HUES6 (cell line): Measurements from ENCODE around the gene WDFY4.

ENCODE experiments used
- H3K27ac ChIP-seq: 2 replicates; pipeline ENCODE4 v1.7.0; 2013; ENCODE audit warnings: low read depth, mild to moderate bottlenecking, low read length, inconsistent platforms
- H3K27me3 ChIP-seq: 2 replicates; pipeline ENCODE4 v1.6.1; 2013; ENCODE audit warnings: low read length; ENCODE audit not compliant: control insufficient read depth, insufficient read depth
- H3K36me3 ChIP-seq: 2 replicates; pipeline ENCODE4 v1.6.1; 2013; ENCODE audit warnings: low read length; ENCODE audit not compliant: control insufficient read depth, insufficient read depth
- H3K4me1 ChIP-seq: 2 replicates; pipeline ENCODE4 v1.6.1; 2013; ENCODE audit warnings: low read length; ENCODE audit not compliant: control insufficient read depth, insufficient read depth
- H3K4me3 ChIP-seq: 2 replicates; pipeline ENCODE4 v1.5.1; 2013; ENCODE audit warnings: low read depth, low read length
- H3K9ac ChIP-seq: one replicate; pipeline ENCODE4 v1.6.1; 2013; ENCODE audit warnings: mild to moderate bottlenecking, low read length
- H3K9me3 ChIP-seq: 2 replicates; pipeline ENCODE4 v1.6.1; 2013; ENCODE audit warnings: low read depth, low read length; ENCODE audit not compliant: control insufficient read depth, insufficient read depth

WDFY4 gene

GRCh38 chr10:48820699-48821098 lies 136.0 kb downstream of the WDFY4 start:
- no peak overlapping the region for H3K4me3 ChIP-seq
- H3K9me3 ChIP-seq = no peaks in the 10 kb centered on the region
- H3K27me3 ChIP-seq = peaks cover 56% of the 10 kb centered on the region
- H3K36me3 ChIP-seq = no peaks in the 10 kb centered on the region
- no peak overlapping the region for H3K9ac ChIP-seq
- H3K4me1 ChIP-seq = no peaks in the 10 kb centered on the region
- no peak overlapping the region for H3K27ac ChIP-seq

GRCh38 chr10:48821111-48821510 lies 136.4 kb downstream of the WDFY4 start:
- Histone ChIP-seq H3K9me3 (no peaks in the 10 kb centered on the region), H3K4me1 (no peaks in the 10 kb centered on the region), H3K9ac (no peak overlapping the region), H3K4me3 (no peak overlapping the region), H3K27me3 (peaks cover 54% of the 10 kb centered on the region), H3K36me3 (no peaks in the 10 kb centered on the region), H3K27ac (no peak overlapping the region)

GRCh38 chr10:48821692-48822091 lies 137.0 kb downstream of the WDFY4 start:
- no peaks in the 10 kb centered on the region for H3K36me3 ChIP-seq
- no peak overlapping the region for H3K4me3 ChIP-seq
- H3K9me3 ChIP-seq = no peaks in the 10 kb centered on the region
- H3K4me1 ChIP-seq = no peaks in the 10 kb centered on the region
- H3K9ac ChIP-seq = no peak overlapping the region
- H3K27ac ChIP-seq = no peak overlapping the region
- peaks cover 48% of the 10 kb centered on the region for H3K27me3 ChIP-seq

GRCh38 chr10:48833674-48834073 lies 149.0 kb downstream of the WDFY4 start:
- H3K4me1 ChIP-seq = no peaks in the 10 kb centered on the region

GRCh38 chr10:48834189-48834965 lies 149.7 kb downstream of the WDFY4 start:
- peaks cover 6% of the 10 kb centered on the region; the same call in 1 of the 2 replicates for H3K27me3 ChIP-seq
- H3K27ac ChIP-seq = no peak overlapping the region
- H3K36me3 ChIP-seq = no peaks in the 10 kb centered on the region

More at GRCh38 chr10:48833674-48834073, 149.0 kb downstream of the WDFY4 start:
- no peak overlapping the region for H3K27ac ChIP-seq
- no peaks in the 10 kb centered on the region for H3K36me3 ChIP-seq
- no peak overlapping the region for H3K9ac ChIP-seq
- H3K4me3 ChIP-seq = no peak overlapping the region
- peaks cover 6% of the 10 kb centered on the region; the same call in 1 of the 2 replicates for H3K27me3 ChIP-seq
- H3K9me3 ChIP-seq = peaks cover 3% of the 10 kb centered on the region; the same call in 1 of the 2 replicates

GRCh38 chr10:48835781-48836180 lies 151.1 kb downstream of the WDFY4 start:
- H3K9ac ChIP-seq = no peak overlapping the region
- peaks cover 3% of the 10 kb centered on the region; the same call in 1 of the 2 replicates for H3K9me3 ChIP-seq
- H3K27ac ChIP-seq = no peak overlapping the region
- H3K36me3 ChIP-seq = no peaks in the 10 kb centered on the region
- no peak overlapping the region for H3K4me3 ChIP-seq
- no peaks in the 10 kb centered on the region; the same call in 1 of the 2 replicates for H3K27me3 ChIP-seq
- 0 out of 2 replicates have a peak, but pooled peaks cover 3% of the 10 kb centered on the region for H3K4me1 ChIP-seq

More at GRCh38 chr10:48834189-48834965, 149.7 kb downstream of the WDFY4 start:
- Histone ChIP-seq H3K4me1 (0 out of 2 replicates have a peak, but pooled peaks cover 3% of the 10 kb centered on the region), H3K4me3 (no peak overlapping the region), H3K9ac (no peak overlapping the region), H3K9me3 (peaks cover 3% of the 10 kb centered on the region; the same call in 1 of the 2 replicates)

- Histone ChIP-seq H3K9ac (no peak overlapping the region), H3K27me3 (no peaks in the 10 kb centered on the region; the same call in 1 of the 2 replicates), H3K4me3 (no peak overlapping the region), H3K27ac (no peak overlapping the region), H3K4me1 (0 out of 2 replicates have a peak, but pooled peaks cover 3% of the 10 kb centered on the region), H3K9me3 (peaks cover 3% of the 10 kb centered on the region; the same call in 1 of the 2 replicates), H3K36me3 (no peaks in the 10 kb centered on the region)
Measured at GRCh38 chr10:48836605-48837004, 151.9 kb downstream of the WDFY4 start.

GRCh38 chr10:48838834-48839233 lies 154.2 kb downstream of the WDFY4 start:
- H3K9ac ChIP-seq = no peak overlapping the region
- no peaks in the 10 kb centered on the region for H3K36me3 ChIP-seq
- no peak overlapping the region for H3K27ac ChIP-seq
- 0 out of 2 replicates have a peak, but pooled peaks cover 3% of the 10 kb centered on the region for H3K4me1 ChIP-seq
- H3K9me3 ChIP-seq = no peaks in the 10 kb centered on the region
- no peaks in the 10 kb centered on the region for H3K27me3 ChIP-seq
- H3K4me3 ChIP-seq = no peak overlapping the region

- no peak overlapping the region for H3K27ac ChIP-seq
- H3K9ac ChIP-seq = no peak overlapping the region
- no peaks in the 10 kb centered on the region for H3K27me3 ChIP-seq
- H3K4me3 ChIP-seq = no peak overlapping the region
- no peaks in the 10 kb centered on the region for H3K36me3 ChIP-seq
- H3K9me3 ChIP-seq = no peaks in the 10 kb centered on the region
- H3K4me1 ChIP-seq = 0 out of 2 replicates have a peak, but pooled peaks cover 3% of the 10 kb centered on the region
Measured at GRCh38 chr10:48839809-48840679, 155.4 kb downstream of the WDFY4 start.

GRCh38 chr10:48842231-48842630 lies 157.6 kb downstream of the WDFY4 start:
- Histone ChIP-seq H3K36me3 (no peaks in the 10 kb centered on the region), H3K27ac (no peak overlapping the region), H3K27me3 (no peaks in the 10 kb centered on the region)

More at GRCh38 chr10:48842231-48842630, 157.6 kb downstream of the WDFY4 start:
- Histone ChIP-seq H3K9me3 (no peaks in the 10 kb centered on the region), H3K4me3 (no peak overlapping the region), H3K4me1 (0 out of 2 replicates have a peak, but pooled peaks cover 3% of the 10 kb centered on the region), H3K9ac (no peak overlapping the region)
